SJSA1 (cell line): ENCODE measurements around the gene APOBEC3H. TPM values are rescaled to one million over a fixed set of nuclear protein-coding genes. Genes with fewer than 3 reads are reported as not detected.
A peak's percentile ranks its signal among the peaks of the same experiment; 100 is the strongest.

ENCODE experiments used
- DNase-seq, 2 experiments: peaks; one replicate each; pipeline ENCODE4 v3.0.0-alpha.2; 2015 to 2020; ENCODE audit warnings: low spot score in 2 of 2, low read depth in 1 of 2
- H3K27ac ChIP-seq: fragments of 250-450 bp; sonication (Bioruptor Pico); 2 replicates; pipeline ENCODE4 v1.5.1; 2020; ENCODE audit warnings: mild to moderate bottlenecking, moderate library complexity
- H3K27me3 ChIP-seq: fragments of 250-450 bp; sonication (Bioruptor Pico); replicated peaks from 2 replicates; pipeline ENCODE4 v1.5.1; 2020; ENCODE audit warnings: mild to moderate bottlenecking, moderate library complexity
- H3K36me3 ChIP-seq: fragments of 250-450 bp; sonication (Bioruptor Pico); 2 replicates; pipeline ENCODE4 v1.5.1; 2020; ENCODE audit warnings: mild to moderate bottlenecking
- H3K4me1 ChIP-seq: fragments of 250-450 bp; sonication (Bioruptor Pico); replicated peaks from 2 replicates; pipeline ENCODE4 v1.6.1; 2021; ENCODE audit warnings: mild to moderate bottlenecking
- H3K4me3 ChIP-seq: fragments of 250-450 bp; sonication (Bioruptor Pico); 2 replicates; pipeline ENCODE4 v1.5.1; 2020; ENCODE audit warnings: mild to moderate bottlenecking
- H3K9me3 ChIP-seq: fragments of 250-450 bp; sonication (Bioruptor Pico); replicated peaks from 2 replicates; pipeline ENCODE4 v1.5.1; 2020; ENCODE audit warnings: mild to moderate bottlenecking
- total RNA-seq: library from RNA; depleted of rRNA; stranded (reverse); fragments of >200 nt; shearing (Covaris generic); gene quantifications from 2 replicates; pipeline ENCODE4 v1.2.3, GENCODE V29; 2014

The APOBEC3H gene
- total RNA-seq, 1 experiment from 2014 or later: not detected

DNA sequence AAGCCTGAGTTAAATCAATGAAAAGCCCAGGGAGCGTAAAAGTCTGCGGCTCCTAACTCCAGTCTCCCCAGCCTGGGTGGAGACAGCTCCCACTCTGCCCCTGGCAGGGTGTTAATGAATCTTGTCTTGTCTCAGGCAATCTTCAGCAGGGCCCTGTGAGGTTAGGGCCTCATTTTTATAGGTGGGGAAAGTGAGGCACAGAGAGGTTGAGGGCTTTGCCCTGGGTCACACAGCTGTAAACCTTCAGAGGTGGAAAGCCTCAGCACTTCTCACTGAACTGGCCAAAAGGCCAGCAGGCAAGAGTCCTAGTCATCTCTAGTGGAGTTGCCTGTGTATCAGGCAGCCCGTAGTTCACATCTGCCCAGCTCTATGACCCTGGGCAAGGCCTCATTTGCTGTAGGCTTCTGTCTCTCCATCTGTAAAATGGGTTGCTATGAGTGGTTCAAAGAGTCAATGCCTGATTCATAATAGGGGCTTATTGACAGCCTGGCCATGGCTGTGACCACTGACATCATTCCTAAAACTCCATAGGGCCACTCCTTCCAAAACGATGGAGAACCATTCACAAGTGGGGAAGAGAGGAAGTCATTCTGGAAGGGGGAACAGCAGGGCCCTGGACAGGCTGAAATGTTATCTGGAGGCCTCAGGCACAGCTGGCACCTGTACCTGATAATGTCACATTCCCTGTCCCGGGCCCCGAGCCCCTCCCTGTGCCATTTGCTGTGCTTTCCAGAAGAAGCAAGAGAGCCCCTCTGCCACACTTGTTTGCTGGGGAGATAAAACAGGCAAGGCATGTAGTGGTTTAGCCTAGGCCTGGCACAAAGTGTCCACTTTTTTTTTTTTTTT is 49.4 kb downstream of the APOBEC3H start:
- no peak for DNase-seq
- no peak overlapping the region for H3K4me3 ChIP-seq
- H3K36me3 ChIP-seq: peaks cover 19% of the 10 kb centered on the region
- H3K27ac ChIP-seq: no peak overlapping the region
- H3K27me3 ChIP-seq: no peaks in the 10 kb centered on the region
- peaks cover 40% of the 10 kb centered on the region for H3K4me1 ChIP-seq
- H3K9me3 ChIP-seq: peaks cover 3% of the 10 kb centered on the region; the same call in 1 of the 2 replicates

DNA sequence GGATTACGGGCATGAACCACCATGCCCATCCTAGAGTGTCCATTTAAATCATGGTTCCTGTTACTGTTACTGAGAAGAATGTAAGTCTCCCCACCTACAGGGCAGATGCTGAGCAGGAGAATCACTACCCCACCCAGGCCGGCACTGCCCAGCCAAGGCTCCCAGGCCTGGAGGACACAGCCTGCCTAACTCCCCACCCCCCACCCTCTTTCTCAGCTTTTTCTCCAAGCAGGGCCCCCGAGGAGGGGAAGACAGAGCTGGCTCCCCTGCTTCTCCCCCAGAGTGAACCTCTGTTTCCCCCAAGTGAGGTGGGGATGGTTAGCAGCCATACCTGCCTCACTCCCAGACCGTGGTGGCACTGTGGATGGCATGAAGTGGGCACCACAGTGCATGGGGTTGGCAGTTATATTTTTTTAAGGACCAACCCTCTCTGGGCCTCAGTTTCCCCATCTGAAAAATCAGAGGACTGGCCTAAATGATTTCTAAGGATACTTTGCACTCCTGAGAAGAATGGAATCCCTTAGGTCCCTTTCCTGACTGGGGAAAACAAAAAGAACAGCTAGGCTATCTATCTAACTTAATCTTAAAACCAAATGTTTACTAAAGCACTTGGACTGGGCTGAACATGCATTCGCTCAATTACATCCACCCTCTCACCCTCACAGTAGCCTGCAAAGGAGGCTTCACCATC is 50.4 kb downstream of the APOBEC3H start:
- Histone ChIP-seq H3K36me3 (peaks cover 23% of the 10 kb centered on the region), H3K4me3 (no peak overlapping the region), H3K9me3 (peaks cover 3% of the 10 kb centered on the region; the same call in 1 of the 2 replicates), H3K4me1 (peaks cover 42% of the 10 kb centered on the region), H3K27ac (no peak overlapping the region), H3K27me3 (no peaks in the 10 kb centered on the region)
- no peak for DNase-seq

DNA sequence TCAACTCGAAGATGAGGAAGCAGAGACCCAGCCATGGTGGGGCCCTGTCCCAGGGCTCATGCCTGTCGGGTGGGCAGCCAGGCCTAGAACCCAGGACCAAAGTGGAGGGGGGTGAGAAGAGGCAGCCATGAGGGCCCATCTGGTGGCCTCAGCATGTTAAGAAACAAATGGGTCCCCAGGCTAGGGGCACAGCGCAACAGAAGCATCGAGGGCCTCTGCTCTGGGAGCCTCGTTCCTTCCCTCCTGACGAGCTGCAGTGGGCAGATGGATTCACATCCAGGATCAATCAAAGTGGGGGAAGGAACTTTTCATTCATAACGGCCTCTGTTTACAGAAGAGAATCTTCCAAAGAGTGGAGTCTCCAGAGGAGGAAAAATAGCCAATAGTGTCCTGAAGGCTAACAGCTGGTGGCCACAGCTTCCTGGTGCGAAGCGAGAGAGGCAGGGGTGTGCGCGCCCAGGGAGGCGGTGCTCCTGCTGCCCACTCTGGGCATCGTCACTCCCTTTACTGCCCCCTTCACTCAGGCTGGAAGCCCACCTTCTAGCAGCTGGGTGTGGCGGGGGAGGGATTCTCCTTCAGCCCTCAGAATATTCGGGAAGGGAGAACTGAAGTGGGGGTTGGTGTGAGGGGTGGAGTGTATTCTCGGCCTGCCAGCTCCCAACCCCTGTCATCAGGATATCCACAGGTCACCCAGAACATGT is 51.1 kb downstream of the APOBEC3H start:
- Histone ChIP-seq H3K9me3 (peaks cover 7% of the 10 kb centered on the region; the same call in 1 of the 2 replicates), H3K27me3 (no peaks in the 10 kb centered on the region), H3K27ac (no peak overlapping the region), H3K4me1 (peaks cover 43% of the 10 kb centered on the region), H3K4me3 (no peak overlapping the region), H3K36me3 (peaks cover 23% of the 10 kb centered on the region)
- no peak for DNase-seq

DNA sequence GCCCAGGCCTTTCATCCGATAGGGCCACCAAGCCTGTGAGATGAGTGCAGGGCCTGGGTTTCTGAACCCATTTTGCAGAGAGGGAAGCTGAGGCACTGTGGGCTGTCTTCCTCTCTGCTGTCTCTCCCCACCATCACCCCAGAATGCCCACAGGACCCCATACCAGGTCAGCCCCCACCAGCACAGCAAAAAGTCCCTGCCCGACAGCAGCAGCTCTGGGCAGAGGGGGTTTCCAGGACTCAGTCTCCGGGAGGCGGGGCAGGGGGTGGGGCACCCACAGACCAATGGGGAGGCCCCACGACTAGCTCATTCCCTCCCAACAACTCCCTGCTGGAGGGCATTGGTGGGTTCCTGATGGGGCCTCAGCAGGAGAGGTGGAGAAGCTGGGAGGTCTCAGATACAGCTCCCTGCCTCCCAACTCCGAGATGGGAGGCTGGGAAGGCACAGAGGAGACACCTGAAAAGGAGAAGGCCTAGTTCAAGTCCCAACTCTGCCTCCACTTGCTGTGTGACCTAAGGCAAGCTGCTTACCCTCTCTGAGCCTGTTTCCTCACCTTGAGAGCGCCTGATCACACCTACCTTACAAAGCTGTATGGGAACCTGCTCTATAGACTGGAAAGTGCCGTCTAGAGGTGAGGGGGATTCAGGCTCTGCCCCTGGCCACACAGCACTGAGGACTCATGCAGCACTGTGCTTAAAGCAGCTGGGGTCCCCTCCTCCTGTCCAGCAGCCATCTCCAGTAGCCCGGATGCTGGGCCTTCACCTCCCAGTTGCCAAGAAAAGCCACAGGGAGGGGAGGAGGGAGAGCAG is 51.9 kb downstream of the APOBEC3H start:
- H3K4me1 ChIP-seq: peaks cover 40% of the 10 kb centered on the region
- no peaks in the 10 kb centered on the region for H3K27me3 ChIP-seq
- no peak overlapping the region for H3K27ac ChIP-seq
- H3K4me3 ChIP-seq: no peak overlapping the region
- peak in 1 of 2 experiments; percentile 33 for DNase-seq
- peaks cover 7% of the 10 kb centered on the region; the same call in 1 of the 2 replicates for H3K9me3 ChIP-seq
- peaks cover 23% of the 10 kb centered on the region for H3K36me3 ChIP-seq

DNA sequence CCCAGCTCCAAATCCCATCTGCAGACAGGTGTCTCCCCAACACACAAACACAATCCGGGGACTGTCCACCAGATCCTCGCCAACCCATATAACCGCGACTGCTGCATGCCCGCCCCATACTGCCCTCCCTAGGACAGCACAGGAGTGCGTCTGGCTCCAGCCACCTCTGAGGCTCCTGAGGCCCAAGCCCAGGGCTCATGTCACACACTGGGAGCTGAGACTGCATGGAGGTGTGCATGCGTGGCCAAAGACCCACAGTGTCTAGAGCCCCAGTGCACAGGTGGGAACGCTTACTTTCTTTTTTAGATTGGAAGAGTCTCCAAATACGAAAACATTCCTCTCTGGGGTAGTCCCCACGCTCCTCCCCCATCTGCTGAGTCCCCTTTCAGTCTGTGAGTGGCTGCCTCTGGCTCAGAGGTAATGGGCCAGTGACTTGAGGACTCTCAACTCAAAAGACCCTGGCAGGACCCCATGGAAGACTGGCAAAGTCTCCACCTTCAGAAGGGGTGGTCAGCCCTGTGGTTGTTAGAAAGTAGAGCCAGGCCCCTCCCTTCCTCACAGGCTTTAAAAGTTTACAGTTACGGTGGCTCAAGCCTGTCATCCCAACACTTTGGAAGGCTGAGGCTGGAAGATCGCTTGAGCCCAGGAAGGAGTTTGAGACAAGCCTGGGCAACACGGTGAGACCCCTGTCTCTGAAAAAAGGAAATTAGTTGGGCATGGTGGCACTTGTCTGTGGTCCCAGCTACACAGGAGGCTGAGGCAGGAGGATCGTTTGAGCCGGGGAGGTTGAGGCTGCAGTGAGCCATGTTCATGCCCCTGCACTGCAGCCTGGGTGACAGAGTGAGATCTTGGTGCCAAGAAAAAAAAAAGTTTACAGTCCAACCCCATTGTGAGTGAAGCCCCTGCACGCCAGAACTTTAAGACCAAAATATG is 53.1 kb downstream of the APOBEC3H start:
- peaks cover 22% of the 10 kb centered on the region for H3K36me3 ChIP-seq
- peaks cover 6% of the 10 kb centered on the region; the same call in 1 of the 2 replicates for H3K9me3 ChIP-seq
- H3K4me3 ChIP-seq: no peak overlapping the region
- H3K27ac ChIP-seq: no peak overlapping the region
- DNase-seq: no peak
- peaks cover 27% of the 10 kb centered on the region for H3K4me1 ChIP-seq
- peaks cover 4% of the 10 kb centered on the region; the same call in 1 of the 2 replicates for H3K27me3 ChIP-seq

DNA sequence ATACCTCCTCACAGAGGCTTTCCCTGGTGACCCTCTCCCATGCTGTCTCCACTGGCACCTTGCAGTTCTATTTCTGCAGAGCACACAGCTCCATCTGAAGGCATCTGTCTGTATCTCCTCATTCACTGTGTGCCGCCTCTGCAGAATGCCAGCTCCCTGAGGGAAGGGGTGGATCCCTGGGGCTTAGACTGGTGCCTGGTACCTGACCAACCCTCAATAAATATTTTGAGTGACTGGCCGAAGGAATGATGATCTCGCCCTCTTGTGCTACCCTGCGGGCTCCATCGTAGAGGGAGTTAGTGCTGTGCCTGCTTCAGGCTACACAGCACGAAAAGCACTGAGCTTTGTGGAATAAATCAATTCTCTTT is 53.8 kb downstream of the APOBEC3H start:
- Histone ChIP-seq H3K36me3 (peaks cover 19% of the 10 kb centered on the region), H3K4me3 (no peak overlapping the region), H3K27ac (no peak overlapping the region), H3K27me3 (peaks cover 4% of the 10 kb centered on the region; the same call in 1 of the 2 replicates), H3K4me1 (peaks cover 23% of the 10 kb centered on the region), H3K9me3 (peaks cover 4% of the 10 kb centered on the region; the same call in 1 of the 2 replicates)
- DNase-seq: no peak

DNA sequence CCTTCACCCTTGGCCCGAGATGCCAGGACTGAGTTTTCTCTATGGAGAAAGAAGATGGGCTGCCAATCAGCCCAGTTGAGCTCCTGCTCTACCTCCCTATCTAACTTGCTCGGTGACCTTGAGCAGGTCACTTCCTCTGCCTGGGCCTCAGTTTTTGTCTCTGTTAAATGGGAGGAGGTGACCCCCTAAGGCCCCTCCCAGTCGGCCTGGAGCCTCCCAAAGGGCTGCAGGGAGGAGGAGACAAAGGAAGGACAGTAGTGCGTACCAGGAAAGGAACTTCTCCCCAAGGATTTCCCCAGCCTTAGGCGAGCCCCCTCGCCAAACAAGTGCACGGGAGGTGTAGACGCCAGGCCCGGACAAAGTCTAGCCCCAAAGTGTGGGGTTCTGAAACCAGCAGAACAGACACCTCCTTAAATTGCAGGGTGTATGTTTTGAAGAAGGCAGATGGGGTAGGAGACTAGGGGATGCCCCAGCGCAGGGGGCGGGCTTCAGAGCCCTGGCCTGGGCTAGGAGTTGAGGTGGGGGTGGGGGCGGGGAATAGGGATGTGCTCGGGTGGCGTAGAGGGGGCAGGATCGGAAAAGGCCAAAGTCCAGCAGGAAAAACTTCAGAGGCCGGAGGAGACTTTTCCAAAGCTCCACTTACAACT is 54.4 kb downstream of the APOBEC3H start:
- DNase-seq: no peak
- Histone ChIP-seq H3K27me3 (peaks cover 4% of the 10 kb centered on the region; the same call in 1 of the 2 replicates), H3K36me3 (peaks cover 19% of the 10 kb centered on the region), H3K4me1 (peaks cover 20% of the 10 kb centered on the region), H3K4me3 (peak overlapping the region; percentile 62), H3K9me3 (peaks cover 4% of the 10 kb centered on the region; the same call in 1 of the 2 replicates), H3K27ac (no peak overlapping the region)

DNA sequence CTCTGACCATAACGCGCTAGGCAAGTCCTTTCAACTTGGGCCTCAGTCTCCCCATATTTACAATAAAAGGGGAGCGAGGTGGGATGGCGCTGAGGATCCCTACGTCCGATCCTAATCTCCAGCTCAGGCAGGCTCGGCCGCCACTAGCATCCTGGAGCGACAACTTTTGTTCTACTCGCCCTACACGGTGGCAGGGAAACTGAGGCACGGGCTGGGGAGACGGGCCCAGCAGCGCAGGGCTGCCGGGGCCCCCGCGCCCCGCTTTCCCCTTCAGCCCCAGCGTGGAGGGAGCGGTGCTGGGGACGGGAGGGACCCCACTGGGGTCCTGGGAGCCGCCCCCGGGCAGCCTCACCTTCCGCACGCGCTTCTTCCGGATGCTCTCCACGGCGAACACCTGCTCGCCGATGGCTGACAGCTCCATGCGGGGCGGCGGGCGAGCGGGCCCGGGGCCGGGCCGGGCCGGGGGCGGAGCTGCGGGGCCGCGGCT is 55.0 kb downstream of the APOBEC3H start:
- Histone ChIP-seq H3K9me3 (peaks cover 4% of the 10 kb centered on the region; the same call in 1 of the 2 replicates), H3K27ac (peak overlapping the region; percentile 73), H3K36me3 (peaks cover 19% of the 10 kb centered on the region), H3K4me3 (peak overlapping the region; percentile 62), H3K27me3 (peaks cover 4% of the 10 kb centered on the region; the same call in 1 of the 2 replicates), H3K4me1 (peaks cover 20% of the 10 kb centered on the region)
- DNase-seq: no peak

DNA sequence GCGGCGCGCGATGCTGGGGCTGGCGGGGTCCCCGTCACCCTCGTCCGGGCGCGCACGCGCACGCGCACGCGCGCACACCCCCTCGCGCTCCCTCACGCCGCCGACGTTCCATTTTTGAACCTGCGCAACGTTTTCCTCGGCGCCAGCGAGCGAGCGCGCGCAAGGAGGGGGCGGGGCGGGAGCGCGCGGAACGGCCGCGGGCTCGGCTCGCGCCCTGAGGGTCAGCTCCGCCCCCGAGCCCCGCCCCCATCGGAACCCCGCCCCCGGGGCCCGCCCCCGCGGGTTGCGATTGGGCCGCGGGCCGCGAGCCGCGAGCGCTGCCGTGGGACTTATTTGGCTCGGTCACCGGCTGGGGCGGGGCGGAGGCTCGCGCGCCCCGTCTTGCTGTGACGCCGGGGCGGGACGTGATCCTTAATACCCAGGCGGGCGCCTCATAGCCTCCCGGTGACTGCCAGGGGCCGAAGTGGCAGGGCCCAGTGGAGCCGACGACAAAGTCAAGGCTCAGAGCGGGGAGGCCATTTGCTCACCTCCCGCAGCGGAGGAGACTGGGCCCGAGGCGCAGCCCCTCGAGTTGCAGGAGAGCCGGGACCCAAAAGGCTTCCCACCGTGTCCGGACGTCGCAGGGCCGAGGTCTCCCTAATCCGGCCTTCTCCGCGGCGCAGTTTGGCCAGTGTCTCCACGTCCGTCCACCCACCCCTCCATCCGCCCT is 55.6 kb downstream of the APOBEC3H start, which contains the start of gene CBX7:
TSS of gene CBX7 (minus strand) at position 170 of the 709 bp plus-strand sequence. CDS start 236 bp downstream, outside the sequence.
- Histone ChIP-seq H3K27me3 (peaks cover 4% of the 10 kb centered on the region; the same call in 1 of the 2 replicates), H3K27ac (peak within 1 kb of the TSS; percentile 78), H3K9me3 (peaks cover 4% of the 10 kb centered on the region; the same call in 1 of the 2 replicates), H3K4me3 (peak within 1 kb of the TSS; percentile 62), H3K36me3 (peaks cover 19% of the 10 kb centered on the region), H3K4me1 (peaks cover 20% of the 10 kb centered on the region)
- peak; percentile 84 to 93 for DNase-seq

DNA sequence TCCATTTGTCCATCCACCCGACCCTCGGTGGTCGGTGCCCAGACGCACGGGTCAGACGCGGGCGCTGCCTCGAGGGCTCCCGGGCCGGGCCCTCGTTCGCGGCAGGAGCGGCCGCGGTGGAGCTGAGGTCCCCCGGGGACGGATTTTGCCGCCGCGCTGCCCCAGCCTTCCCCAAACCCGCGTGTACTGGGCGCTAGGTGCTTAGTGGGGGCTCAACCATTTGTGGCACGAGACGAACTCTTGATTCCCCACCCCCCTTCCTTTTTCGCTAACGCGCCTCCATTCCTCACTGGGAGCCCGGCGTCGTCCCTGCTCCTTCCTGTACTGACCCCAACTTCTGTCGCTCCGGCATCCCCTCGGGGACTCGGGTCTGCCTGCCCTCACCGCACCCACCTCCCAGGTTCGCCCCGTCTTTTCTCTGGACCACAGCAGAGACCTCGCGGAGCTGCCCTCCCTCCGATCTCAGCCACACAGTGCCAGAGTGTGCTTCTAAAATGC is 56.2 kb downstream of the APOBEC3H start:
- peak overlapping the region; percentile 62 for H3K4me3 ChIP-seq
- peak overlapping the region; percentile 78 for H3K27ac ChIP-seq
- H3K36me3 ChIP-seq: peaks cover 18% of the 10 kb centered on the region
- no peak for DNase-seq
- H3K27me3 ChIP-seq: peaks cover 4% of the 10 kb centered on the region; the same call in 1 of the 2 replicates
- peaks cover 20% of the 10 kb centered on the region for H3K4me1 ChIP-seq
- H3K9me3 ChIP-seq: peaks cover 6% of the 10 kb centered on the region; the same call in 1 of the 2 replicates
